Liver (tissue), 9 donors: ENCODE measurements around the gene RBMS2. TPM values are rescaled to one million over a fixed set of nuclear protein-coding genes. Genes with fewer than 3 reads are reported as not detected.

Experiments used
- DNase-seq: peaks from one replicate; pipeline ENCODE4 v3.0.0-alpha.2; 2017; ENCODE audit warnings: low spot score
- H3K27ac ChIP-seq, 2 donors: one replicate each; pipeline ENCODE4 v1.7.0; 2013; ENCODE audit warnings: inconsistent platforms in 2 of 2, low read length in 2 of 2, control low read depth in 1 of 2, low read depth in 1 of 2, mild to moderate bottlenecking in 1 of 2
- H3K27me3 ChIP-seq, 4 donors: one replicate each; pipeline versions ENCODE4 v1.6.1 to v1.7.0; 2013; ENCODE audit warnings: low read length in 3 of 4, inconsistent platforms in 1 of 4, mild to moderate bottlenecking in 1 of 4, moderate library complexity in 1 of 4; ENCODE audit not compliant: control insufficient read depth in 4 of 4, insufficient read depth in 4 of 4
- H3K36me3 ChIP-seq, 4 donors: one replicate each; pipeline versions ENCODE4 v1.6.1 to v1.7.0; 2013; ENCODE audit warnings: low read length in 3 of 4, mild to moderate bottlenecking in 3 of 4, low read depth in 1 of 4, moderate library complexity in 1 of 4; ENCODE audit not compliant: control insufficient read depth in 4 of 4, insufficient read depth in 3 of 4
- H3K4me1 ChIP-seq, 4 donors: one replicate each; pipeline versions ENCODE4 v1.6.1 to v1.7.0; 2013; ENCODE audit warnings: low read length in 3 of 4, mild to moderate bottlenecking in 3 of 4, moderate library complexity in 1 of 4; ENCODE audit not compliant: control insufficient read depth in 4 of 4, insufficient read depth in 4 of 4
- H3K4me3 ChIP-seq, 3 donors: one replicate each; pipeline versions ENCODE4 v1.6.1 to v1.7.0; 2013; ENCODE audit warnings: low read length in 3 of 3, control low read depth in 1 of 3, low read depth in 1 of 3, mild to moderate bottlenecking in 1 of 3
- H3K9ac ChIP-seq, 2 donors: one replicate each; pipeline ENCODE4 v1.7.0; 2013; ENCODE audit warnings: low read length in 2 of 2, mild to moderate bottlenecking in 2 of 2, moderate library complexity in 2 of 2, control low read depth in 1 of 2, low read depth in 1 of 2
- H3K9me3 ChIP-seq, 4 donors: one replicate each; pipeline versions ENCODE4 v1.6.1 to v1.7.0; 2013; ENCODE audit warnings: low read length in 3 of 4; ENCODE audit not compliant: control insufficient read depth in 4 of 4
- ATF3 ChIP-seq: IDR thresholded peaks from 2 replicates; pipeline ENCODE4 v1.6.1; 2016; ENCODE audit warnings: antibody characterized with exemption
- CTCF ChIP-seq: fragments of 150-350 bp; IDR thresholded peaks from 2 replicates; pipeline ENCODE4 v1.5.1; 2017; ENCODE audit warnings: improper control_type of control experiment, low read depth, low read length; ENCODE audit not compliant: missing input control
- EGR1 ChIP-seq, 2 donors: IDR thresholded peaks; 2 replicates each; pipeline ENCODE4 v1.6.1; 2016 to 2018; ENCODE audit warnings: antibody characterized with exemption in 2 of 2, low read depth in 2 of 2
- FOXA1 ChIP-seq: IDR thresholded peaks from 2 replicates; pipeline ENCODE4 v1.6.1; 2016; ENCODE audit warnings: antibody characterized with exemption
- FOXA2 ChIP-seq: IDR thresholded peaks from 2 replicates; pipeline ENCODE4 v1.6.1; 2016; ENCODE audit warnings: antibody characterized with exemption
- HNF4A ChIP-seq, 2 donors: conservative IDR thresholded peaks; 2 replicates each; pipeline ENCODE4 v1.6.1; 2016; ENCODE audit warnings: antibody characterized with exemption in 2 of 2, mild to moderate bottlenecking in 2 of 2
- HNF4G ChIP-seq: IDR thresholded peaks from 2 replicates; pipeline ENCODE4 v1.6.1; 2016; ENCODE audit warnings: antibody characterized with exemption
- JUND ChIP-seq, 2 donors: IDR thresholded peaks; 2 replicates each; pipeline ENCODE4 v1.6.1; 2016; ENCODE audit warnings: antibody characterized with exemption in 2 of 2
- MAX ChIP-seq: IDR thresholded peaks from 2 replicates; pipeline ENCODE4 v1.6.1; 2016; ENCODE audit warnings: antibody characterized with exemption
- NR2F2 ChIP-seq: IDR thresholded peaks from 2 replicates; pipeline ENCODE4 v1.6.1; 2016; ENCODE audit warnings: antibody characterized with exemption
- RAD21 ChIP-seq, 2 donors: IDR thresholded peaks; 2 replicates each; pipeline ENCODE4 v1.6.1; 2016; ENCODE audit warnings: antibody characterized with exemption in 2 of 2, mild to moderate bottlenecking in 2 of 2
- REST ChIP-seq: IDR thresholded peaks from 2 replicates; pipeline ENCODE4 v1.6.1; 2016; ENCODE audit warnings: antibody characterized with exemption, mild to moderate bottlenecking
- RXRA ChIP-seq, 2 donors: IDR thresholded peaks; 2 replicates each; pipeline ENCODE4 v1.6.1; 2017 to 2018; ENCODE audit warnings: antibody characterized with exemption in 2 of 2, mild to moderate bottlenecking in 1 of 2
- SP1 ChIP-seq: IDR thresholded peaks from 2 replicates; pipeline ENCODE4 v1.6.1; 2018; ENCODE audit warnings: antibody characterized with exemption, mild to moderate bottlenecking
- TAF1 ChIP-seq: conservative IDR thresholded peaks from 2 replicates; pipeline ENCODE4 v1.6.1; 2016; ENCODE audit warnings: antibody characterized with exemption, mild to moderate bottlenecking
- YY1 ChIP-seq: IDR thresholded peaks from 2 replicates; pipeline ENCODE4 v1.6.1; 2016; ENCODE audit warnings: antibody characterized with exemption, mild to moderate bottlenecking
- WGBS: extraction: QIAGEN DNeasy Blood & Tissue Kit; methylation state at CpG from one replicate; pipeline ENCODE4 v1.1.7; 2013; 5-methylcytosine and 5-hydroxymethylcytosine counted together
- polyA plus RNA-seq, 2 donors: library from polyadenylated mRNA; stranded (reverse) in 1 of 2; unstranded in 1 of 2; fragments of 200-250 nt in 1 of 2; fragments of >200 nt in 1 of 2; fragmentation: Nextera tagmentation in 1 of 2; extraction: Ambion mirVana in 1 of 2; gene quantifications; one replicate each; pipeline versions ENCODE4 v1.2.1 to v1.2.3, GENCODE V29; 2013 to 2015
- total RNA-seq, 2 donors: library from RNA; depleted of rRNA; stranded (reverse); fragments of >200 nt; gene quantifications; one replicate each; pipeline ENCODE4 v1.2.3, GENCODE V29; 2014
- donor health status: healthy.
- donor health status: healthy.
- donor health status: healthy.
- donor health status: healthy.
- donor health status: healthy.

Gene RBMS2
- total and polyA plus RNA-seq, 4 donors: 1.2 to 3.8 (median 1.8) TPM

- Histone ChIP-seq H3K9ac (no peak overlapping the region), H3K27ac (no peak overlapping the region), H3K9me3 (no peaks in the 10 kb centered on the region), H3K4me1 (peaks cover 0 to 3% (median 0%) of the 10 kb centered on the region in 4 donors), H3K4me3 (no peak overlapping the region), H3K36me3 (no peaks in the 10 kb centered on the region), H3K27me3 (no peaks in the 10 kb centered on the region)
- no peak for DNase-seq
- WGBS: 93% methylated on average over 2 of the region's 2 CpGs
- TF ChIP-seq EGR1 (IDR thresholded peaks at IDR 0.05; ENCODE audit: low read depth in 2 of 2) (no peak), FOXA1 (no peak), MAX (no peak), HNF4G (no peak), HNF4A (conservative IDR thresholded peaks at IDR 0.05) (no peak), TAF1 (no peak), CTCF (no peak), RXRA (IDR thresholded peaks at IDR 0.05) (no peak), NR2F2 (no peak), RAD21 (IDR thresholded peaks at IDR 0.05) (no peak), JUND (IDR thresholded peaks at IDR 0.05) (no peak), ATF3 (no peak), REST (no peak), YY1 (no peak), FOXA2 (no peak)
These were observed 3.8 kb upstream of the RBMS2 start for GRCh38 chr12:56517854-56518253.

GRCh38 chr12:56518570-56518969 lies 3.0 kb upstream of the RBMS2 start:
- no peak for DNase-seq
- H3K4me1 ChIP-seq: peaks cover 0 to 3% (median 0%) of the 10 kb centered on the region in 4 donors
- no peak overlapping the region for H3K9ac ChIP-seq
- no peak overlapping the region for H3K4me3 ChIP-seq
- no peaks in the 10 kb centered on the region for H3K9me3 ChIP-seq
- H3K27ac ChIP-seq: no peak overlapping the region
- H3K36me3 ChIP-seq: no peaks in the 10 kb centered on the region
- 72% methylated on average over 2 of the region's 2 CpGs for WGBS
- no peak for TF ChIP-seq FOXA1
- no peak for TF ChIP-seq SP1
- no peak for TF ChIP-seq FOXA2
- TF ChIP-seq ATF3: no peak
- no peak for TF ChIP-seq YY1
- no peak for TF ChIP-seq RXRA (IDR thresholded peaks at IDR 0.05)
- TF ChIP-seq HNF4A (conservative IDR thresholded peaks at IDR 0.05): no peak
- no peak for TF ChIP-seq NR2F2
- H3K27me3 ChIP-seq: no peaks in the 10 kb centered on the region
